IMR-90 (cell line): Measurements from ENCODE around the gene FH.

Experiments used
- BHLHE40 ChIP-seq: fragments of 150-350 bp; IDR thresholded peaks from 2 replicates; pipeline ENCODE4 v1.6.1; 2016; ENCODE audit warnings: mild to moderate bottlenecking, low read depth, low read length
- CEBPB ChIP-seq: IDR thresholded peaks from 2 replicates; pipeline ENCODE4 v1.6.1; 2012; ENCODE audit warnings: low read depth, low read length, improper control_type of control experiment
- ELK1 ChIP-seq: fragments of 150-350 bp; IDR thresholded peaks from 2 replicates; pipeline ENCODE4 v1.6.1; 2016; ENCODE audit warnings: low read depth, mild to moderate bottlenecking, low read length, moderate library complexity, borderline replicate concordance
- FOS ChIP-seq: fragments of 150-350 bp; IDR thresholded peaks from 2 replicates; pipeline ENCODE4 v1.6.1; 2016; ENCODE audit warnings: low read depth, low read length
- MAZ ChIP-seq: IDR thresholded peaks from 2 replicates; pipeline ENCODE4 v1.6.1; 2012; ENCODE audit warnings: low read depth, mild to moderate bottlenecking, low read length, improper control_type of control experiment, moderate library complexity, borderline replicate concordance
- MXI1 ChIP-seq: IDR thresholded peaks from 2 replicates; pipeline ENCODE4 v1.6.1; 2012; ENCODE audit warnings: low read depth, mild to moderate bottlenecking, low read length, moderate library complexity, borderline replicate concordance
- NFE2L2 ChIP-seq: fragments of 150-350 bp; IDR thresholded peaks from 2 replicates; pipeline ENCODE4 v1.6.1; 2016; ENCODE audit warnings: low read depth, mild to moderate bottlenecking, low read length
- POLR2A ChIP-seq: IDR thresholded peaks from 2 replicates; pipeline ENCODE4 v1.6.1; 2012; ENCODE audit warnings: mild to moderate bottlenecking, low read depth, low read length
- RAD21 ChIP-seq: IDR thresholded peaks from 2 replicates; pipeline ENCODE4 v1.6.1; 2012; ENCODE audit warnings: low read length, improper control_type of control experiment
- RFX5 ChIP-seq: IDR thresholded peaks from 2 replicates; pipeline ENCODE4 v1.8.0; 2012; ENCODE audit warnings: low read depth, mild to moderate bottlenecking, low read length, moderate library complexity
- USF2 ChIP-seq: fragments of 150-350 bp; IDR thresholded peaks from 2 replicates; pipeline ENCODE4 v1.6.1; 2017; ENCODE audit warnings: mild to moderate bottlenecking, antibody characterized with exemption, low read length, low read depth
- TF ChIP-seq, protein P1 (sequence below): conservative IDR thresholded peaks from 2 replicates; pipeline ENCODE4 v1.5.1; 2012; ENCODE audit warnings: mild to moderate bottlenecking, low read depth, low read length, improper control_type of control experiment

GRCh38 chr1:241460098-241460873 is 59.3 kb downstream of the FH start:
- TF ChIP-seq, protein P1, sequence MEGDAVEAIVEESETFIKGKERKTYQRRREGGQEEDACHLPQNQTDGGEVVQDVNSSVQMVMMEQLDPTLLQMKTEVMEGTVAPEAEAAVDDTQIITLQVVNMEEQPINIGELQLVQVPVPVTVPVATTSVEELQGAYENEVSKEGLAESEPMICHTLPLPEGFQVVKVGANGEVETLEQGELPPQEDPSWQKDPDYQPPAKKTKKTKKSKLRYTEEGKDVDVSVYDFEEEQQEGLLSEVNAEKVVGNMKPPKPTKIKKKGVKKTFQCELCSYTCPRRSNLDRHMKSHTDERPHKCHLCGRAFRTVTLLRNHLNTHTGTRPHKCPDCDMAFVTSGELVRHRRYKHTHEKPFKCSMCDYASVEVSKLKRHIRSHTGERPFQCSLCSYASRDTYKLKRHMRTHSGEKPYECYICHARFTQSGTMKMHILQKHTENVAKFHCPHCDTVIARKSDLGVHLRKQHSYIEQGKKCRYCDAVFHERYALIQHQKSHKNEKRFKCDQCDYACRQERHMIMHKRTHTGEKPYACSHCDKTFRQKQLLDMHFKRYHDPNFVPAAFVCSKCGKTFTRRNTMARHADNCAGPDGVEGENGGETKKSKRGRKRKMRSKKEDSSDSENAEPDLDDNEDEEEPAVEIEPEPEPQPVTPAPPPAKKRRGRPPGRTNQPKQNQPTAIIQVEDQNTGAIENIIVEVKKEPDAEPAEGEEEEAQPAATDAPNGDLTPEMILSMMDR = no peak
- TF ChIP-seq BHLHE40 (no peak), RAD21 (no peak), CEBPB (no peak), POLR2A (no peak), MAZ (no peak), FOS (no peak), RFX5 (no peak), USF2 (no peak), MXI1 (no peak), NFE2L2 (no peak), ELK1 (no peak)
